HepG2 (cell line): ENCODE measurements around the gene MRM2. TPM values are rescaled to one million over a fixed set of nuclear protein-coding genes. Genes with fewer than 3 reads are reported as not detected.

ENCODE experiments used
- ATAC-seq: fragments of 200-7000 bp; cut with Tn5 transposase; 3 replicates; pipeline ENCODE4 v1.9.1; 2020; ENCODE audit warnings: mild to moderate bottlenecking, moderate library complexity
- BruUV-seq: library from RNA; stranded (reverse); fragments of 400-500 nt; replicated peaks from 2 replicates; lab custom pipeline; 2021; lab: Mats Ljungman, UMichigan
- CTCF ChIA-PET: fragments of 300-600 bp; formaldehyde crosslinking; extraction: SDS; loops from one replicate; lab custom pipeline; 2021; ENCODE audit warnings: low total read pairs, inconsistent platforms, low intra/inter-chr PET ratio; lab: Yijun Ruan, JAX
- POLR2A ChIA-PET: fragments of 350-600 bp; sonication (Branson Sonifier 250); formaldehyde crosslinking; loops from one replicate; lab custom pipeline; 2020; ENCODE audit warnings: antibody characterized with exemption, inconsistent platforms; lab: Yijun Ruan, JAX
- DNase-seq: peaks from one replicate; pipeline ENCODE4 v3.0.0-alpha.2; 2015; ENCODE audit warnings: low spot score
- FAIRE-seq: peaks from 3 replicates; lab custom pipeline; 2011; peaks lifted over from hg19 to GRCh38; lab: Jason Lieb, UNC
- H2AFZ ChIP-seq: one replicate; pipeline ENCODE4 v1.6.1; 2011; ENCODE audit warnings: low read length, inconsistent platforms
- H3K27ac ChIP-seq: fragments of 300-600 bp; 3 replicates; pipeline ENCODE4 v1.8.0; 2011; ENCODE audit warnings: mixed run types, mild to moderate bottlenecking, mixed read lengths, low read length, inconsistent platforms; ENCODE audit not compliant: insufficient read depth; ENCODE audit errors: extremely low read length
- H3K27me3 ChIP-seq, 2 experiments: fragments of 200-600 bp in 1 of 2; 2 replicates in 1 of 2; 3 replicates in 1 of 2; pipeline versions ENCODE4 v1.6.0 to v1.8.0; 2011; ENCODE audit warnings: low read length in 2 of 2, mild to moderate bottlenecking in 2 of 2, moderate library complexity in 2 of 2, inconsistent platforms in 1 of 2; ENCODE audit not compliant: insufficient read depth in 2 of 2, control insufficient read depth in 1 of 2
- H3K36me3 ChIP-seq, 2 experiments: fragments of 200-600 bp in 1 of 2; replicated peaks in 1 of 2; 2 replicates in 1 of 2; 3 replicates in 1 of 2; pipeline versions ENCODE4 v1.5.1 to v1.8.0; 2011; ENCODE audit warnings: low read length in 2 of 2, inconsistent platforms in 1 of 2; ENCODE audit not compliant: insufficient read depth in 2 of 2, control insufficient read depth in 1 of 2
- H3K4me1 ChIP-seq: 2 replicates; pipeline ENCODE4 v1.5.1; 2012; ENCODE audit warnings: low read length, inconsistent platforms; ENCODE audit not compliant: insufficient read depth
- H3K4me2 ChIP-seq: 2 replicates; pipeline ENCODE4 v1.6.0; 2011; ENCODE audit warnings: low read depth, low read length, inconsistent platforms
- H3K4me3 ChIP-seq, 3 experiments: fragments of 200-600 bp in 1 of 3; sonication (generic), shearing (Covaris generic) in 1 of 3; replicated peaks in 1 of 3; 2 replicates each; pipeline ENCODE4 v1.5.1; 2011 to 2016; ENCODE audit warnings: low read length in 3 of 3, inconsistent platforms in 2 of 3, low read depth in 2 of 3, mild to moderate bottlenecking in 2 of 3, control low read depth in 1 of 3, mixed read lengths in 1 of 3; ENCODE audit not compliant: insufficient read depth in 1 of 3
- H3K79me2 ChIP-seq: one replicate; pipeline ENCODE4 v1.6.1; 2011; ENCODE audit warnings: low read length, inconsistent platforms; ENCODE audit not compliant: insufficient read depth
- H3K9ac ChIP-seq: 2 replicates; pipeline ENCODE4 v1.6.0; 2011; ENCODE audit warnings: mild to moderate bottlenecking, low read depth, low read length, inconsistent platforms; ENCODE audit not compliant: insufficient read depth
- H3K9me3 ChIP-seq: 2 replicates; pipeline ENCODE4 v1.5.1; 2012; ENCODE audit warnings: mild to moderate bottlenecking, low read length
- H4K20me1 ChIP-seq: 2 replicates; pipeline ENCODE4 v1.6.0; 2011; ENCODE audit warnings: inconsistent platforms, mild to moderate bottlenecking, low read length, moderate library complexity; ENCODE audit not compliant: insufficient read depth
- FOXP1 ChIP-seq, 2 experiments: fragments of 450-650 bp in 1 of 2; IDR thresholded peaks; 2 replicates each; pipeline ENCODE4 v1.6.1; 2017 to 2018; ENCODE audit warnings: antibody characterized with exemption in 1 of 2
- KDM4B ChIP-seq: sonication (generic); formaldehyde crosslinking; IDR thresholded peaks from 2 replicates; pipeline ENCODE4 v1.4.0; 2020; ENCODE audit warnings: missing genetic modification reagents
- MTA1 ChIP-seq: sonication (generic); formaldehyde crosslinking; IDR thresholded peaks from 2 replicates; pipeline ENCODE4 v1.4.0; 2020; ENCODE audit warnings: missing genetic modification reagents, mild to moderate bottlenecking, borderline replicate concordance
- SALL1 ChIP-seq: sonication (generic); formaldehyde crosslinking; IDR thresholded peaks from 2 replicates; pipeline ENCODE4 v1.8.0; 2022; ENCODE audit warnings: mild to moderate bottlenecking, missing genetic modification reagents
- YY1 ChIP-seq: IDR thresholded peaks from 2 replicates; pipeline ENCODE4 v1.6.1; 2011; ENCODE audit warnings: low read length, low read depth, moderate library complexity, mild to moderate bottlenecking; ENCODE audit not compliant: insufficient read depth, insufficient replicate concordance
- ZNF7 ChIP-seq: IDR thresholded peaks from 2 replicates; pipeline ENCODE4 v1.6.1; 2016; ENCODE audit warnings: missing biosample characterization, missing genetic modification reagents
- ZNF749 ChIP-seq: sonication (generic); formaldehyde crosslinking; IDR thresholded peaks from 2 replicates; pipeline ENCODE4 v1.8.0; 2022; ENCODE audit warnings: mild to moderate bottlenecking, missing genetic modification reagents, moderate library complexity, borderline replicate concordance
- ZNF768 ChIP-seq: sonication (generic); formaldehyde crosslinking; IDR thresholded peaks from 2 replicates; pipeline ENCODE4 v1.4.0; 2020; ENCODE audit warnings: missing genetic modification reagents
- ZNF772 ChIP-seq: sonication (generic); formaldehyde crosslinking; IDR thresholded peaks from 2 replicates; pipeline ENCODE4 v1.5.0; 2020; ENCODE audit warnings: mild to moderate bottlenecking, missing genetic modification reagents
- WGBS: methylation state at CpG from one replicate; pipeline ENCODE4 v1.1.6; 2017; ENCODE audit warnings: low lambda C conversion rate; 5-methylcytosine and 5-hydroxymethylcytosine counted together
- in situ Hi-C: cut with HindIII; loops from 2 replicates; pipeline ENCODE4 v1.10.0; 2017; ENCODE audit warnings: low pct_unique_long_range_greater_than_20kb; ENCODE audit not compliant: extremely low pct_ligation_motif_present
- intact Hi-C: fragments of 100-400 bp; cut with micrococcal nuclease; formaldehyde crosslinking; loops from one replicate; pipeline ENCODE4 v1.10.0; 2022; ENCODE audit not compliant: unreplicated experiment
- polyA plus RNA-seq, 8 experiments: library from polyadenylated mRNA; depleted of rRNA in 3 of 8; stranded (reverse) in 7 of 8; unstranded in 1 of 8; fragments of >200 nt; fragmentation: Illumina TruSeq in 4 of 8; extraction: Trizol in 4 of 8; gene quantifications; 2 replicates each; pipeline versions ENCODE4 v1.2.1 to v1.2.3, GENCODE V29; 2011 to 2016; ENCODE audit warnings: low read depth in 4 of 8, missing spikeins in 1 of 8, mixed read lengths in 1 of 8; ENCODE audit not compliant: insufficient read depth in 1 of 8
- total RNA-seq, 5 experiments: library from RNA; depleted of rRNA; stranded (reverse); fragments of >200 nt; fragmentation: Illumina TruSeq; extraction: Trizol; gene quantifications; 2 replicates each; pipeline ENCODE4 v1.2.3, GENCODE V29; 2016; ENCODE audit warnings: low read depth in 1 of 5
- TF ChIP-seq, protein P1 (sequence below): sonication (generic); formaldehyde crosslinking; IDR thresholded peaks from 2 replicates; pipeline ENCODE4 v1.4.0; 2020; ENCODE audit warnings: missing genetic modification reagents
- TF ChIP-seq, protein P2 (sequence below): sonication (generic); formaldehyde crosslinking; IDR thresholded peaks from 2 replicates; pipeline ENCODE4 v1.9.0; 2022; ENCODE audit warnings: low read depth, missing genetic modification reagents
- TF ChIP-seq, protein P3 (sequence below): sonication (generic); formaldehyde crosslinking; IDR thresholded peaks from 2 replicates; pipeline ENCODE4 v1.8.0; 2022; ENCODE audit warnings: missing genetic modification reagents, low read depth, mild to moderate bottlenecking, borderline replicate concordance
- TF ChIP-seq, protein P4 (sequence below): IDR thresholded peaks from 2 replicates; pipeline ENCODE4 v1.6.1; 2016; ENCODE audit warnings: low read depth, control low read depth

MRM2 gene
- total and polyA plus RNA-seq, 2 of the 13 experiments (the other 11 are each of a cell fraction or from before 2014, with no cell fraction given), result 13.2 to 34.2 TPM

DNA sequence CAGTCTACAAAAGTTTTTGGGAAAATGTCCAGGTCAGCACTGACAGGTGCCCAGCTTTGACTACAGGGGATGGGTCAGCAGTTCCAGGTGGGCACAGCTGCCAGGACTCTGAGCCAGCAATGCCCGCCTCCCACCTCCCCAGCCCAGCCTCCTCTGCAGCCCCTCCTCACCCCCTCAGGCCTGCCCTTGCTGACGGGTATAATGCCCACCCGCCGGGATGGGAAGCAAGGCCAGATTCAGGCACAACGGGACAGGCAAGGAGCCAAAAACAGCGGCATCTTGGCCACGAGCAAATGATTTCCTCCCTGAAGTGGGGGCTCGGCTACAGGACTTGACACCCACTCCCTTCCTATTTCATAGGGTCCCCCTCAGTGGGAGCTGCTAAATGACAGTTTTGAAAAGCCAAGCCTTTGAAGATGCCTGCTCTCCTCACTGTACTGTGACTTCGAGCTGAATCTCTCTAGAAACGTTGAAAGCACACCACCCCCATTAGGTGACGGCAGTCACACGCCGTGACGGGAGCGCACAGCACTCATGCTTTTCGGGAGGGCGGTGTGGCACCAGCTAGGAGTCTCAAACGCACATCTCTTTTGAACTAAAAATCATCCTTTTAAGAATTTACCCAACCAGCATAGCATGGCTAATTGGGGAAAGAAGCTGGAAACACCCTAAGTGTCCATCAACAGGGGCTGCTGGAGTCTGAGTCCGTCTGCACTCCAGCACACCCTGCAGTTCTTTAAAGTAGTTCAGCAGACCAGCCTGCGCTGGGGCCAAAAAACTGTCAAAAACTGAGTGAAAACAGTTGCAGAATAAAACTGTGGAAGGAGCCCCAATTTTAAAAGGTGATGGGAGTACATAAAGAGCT is 38.9 kb downstream of the MRM2 start (continued):
- TF ChIP-seq YY1, result no peak

DNA sequence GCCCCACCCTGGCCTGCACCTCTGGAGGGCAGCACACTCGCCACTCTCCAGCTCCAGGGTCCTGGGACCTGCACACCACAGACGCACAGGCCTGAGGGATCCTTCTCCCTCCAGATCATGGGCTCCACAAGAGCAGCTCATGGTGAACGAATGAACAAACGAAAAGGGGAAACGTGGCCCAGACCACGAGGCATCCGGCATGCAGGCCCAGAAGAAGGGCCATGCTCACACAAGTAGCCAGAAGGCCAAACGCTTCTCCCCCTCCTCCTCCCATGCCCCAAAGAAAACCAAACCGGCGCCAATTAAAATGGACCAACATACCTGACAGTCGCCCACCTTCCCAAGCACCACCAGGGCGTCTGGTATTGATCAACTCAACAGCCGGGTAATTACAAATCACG is 39.6 kb downstream of the MRM2 start:
- POLR2A ChIA-PET, result no interaction called here
- in situ Hi-C loops (loop anchor here (25.0 kb wide), 1 partner anchor 615 kb away; no protein-coding TSS in a partner anchor), intact Hi-C loops (no loop called here)
- Histone ChIP-seq H3K4me2 (no peak overlapping the region), H3K27me3 (no peaks in the 10 kb centered on the region), H3K9ac (no peak overlapping the region), H3K9me3 (no peaks in the 10 kb centered on the region), H4K20me1 (no peaks in the 10 kb centered on the region), H3K4me3 (no peak overlapping the region), H2AFZ (no peak overlapping the region), H3K27ac (no peak overlapping the region), H3K36me3 (peaks cover 31 to 63% of the 10 kb centered on the region in 2 experiments; a peak in 4 of 5 replicates), H3K4me1 (no peaks in the 10 kb centered on the region), H3K79me2 (peaks cover 3% of the 10 kb centered on the region)
- no TSS peak for BruUV-seq
- no peak for DNase-seq
- FAIRE-seq, result no peak
- 98% methylated on average over 14 of the region's 14 CpGs for WGBS
- ATAC-seq, result peak; percentile 18; the same call in 1 of the 3 replicates
- CTCF ChIA-PET, result no interaction called here
- TF ChIP-seq, protein P1, sequence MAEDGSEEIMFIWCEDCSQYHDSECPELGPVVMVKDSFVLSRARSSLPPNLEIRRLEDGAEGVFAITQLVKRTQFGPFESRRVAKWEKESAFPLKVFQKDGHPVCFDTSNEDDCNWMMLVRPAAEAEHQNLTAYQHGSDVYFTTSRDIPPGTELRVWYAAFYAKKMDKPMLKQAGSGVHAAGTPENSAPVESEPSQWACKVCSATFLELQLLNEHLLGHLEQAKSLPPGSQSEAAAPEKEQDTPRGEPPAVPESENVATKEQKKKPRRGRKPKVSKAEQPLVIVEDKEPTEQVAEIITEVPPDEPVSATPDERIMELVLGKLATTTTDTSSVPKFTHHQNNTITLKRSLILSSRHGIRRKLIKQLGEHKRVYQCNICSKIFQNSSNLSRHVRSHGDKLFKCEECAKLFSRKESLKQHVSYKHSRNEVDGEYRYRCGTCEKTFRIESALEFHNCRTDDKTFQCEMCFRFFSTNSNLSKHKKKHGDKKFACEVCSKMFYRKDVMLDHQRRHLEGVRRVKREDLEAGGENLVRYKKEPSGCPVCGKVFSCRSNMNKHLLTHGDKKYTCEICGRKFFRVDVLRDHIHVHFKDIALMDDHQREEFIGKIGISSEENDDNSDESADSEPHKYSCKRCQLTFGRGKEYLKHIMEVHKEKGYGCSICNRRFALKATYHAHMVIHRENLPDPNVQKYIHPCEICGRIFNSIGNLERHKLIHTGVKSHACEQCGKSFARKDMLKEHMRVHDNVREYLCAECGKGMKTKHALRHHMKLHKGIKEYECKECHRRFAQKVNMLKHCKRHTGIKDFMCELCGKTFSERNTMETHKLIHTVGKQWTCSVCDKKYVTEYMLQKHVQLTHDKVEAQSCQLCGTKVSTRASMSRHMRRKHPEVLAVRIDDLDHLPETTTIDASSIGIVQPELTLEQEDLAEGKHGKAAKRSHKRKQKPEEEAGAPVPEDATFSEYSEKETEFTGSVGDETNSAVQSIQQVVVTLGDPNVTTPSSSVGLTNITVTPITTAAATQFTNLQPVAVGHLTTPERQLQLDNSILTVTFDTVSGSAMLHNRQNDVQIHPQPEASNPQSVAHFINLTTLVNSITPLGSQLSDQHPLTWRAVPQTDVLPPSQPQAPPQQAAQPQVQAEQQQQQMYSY (CRISPR knock-in tag), result no peak
- TF ChIP-seq, protein P2, sequence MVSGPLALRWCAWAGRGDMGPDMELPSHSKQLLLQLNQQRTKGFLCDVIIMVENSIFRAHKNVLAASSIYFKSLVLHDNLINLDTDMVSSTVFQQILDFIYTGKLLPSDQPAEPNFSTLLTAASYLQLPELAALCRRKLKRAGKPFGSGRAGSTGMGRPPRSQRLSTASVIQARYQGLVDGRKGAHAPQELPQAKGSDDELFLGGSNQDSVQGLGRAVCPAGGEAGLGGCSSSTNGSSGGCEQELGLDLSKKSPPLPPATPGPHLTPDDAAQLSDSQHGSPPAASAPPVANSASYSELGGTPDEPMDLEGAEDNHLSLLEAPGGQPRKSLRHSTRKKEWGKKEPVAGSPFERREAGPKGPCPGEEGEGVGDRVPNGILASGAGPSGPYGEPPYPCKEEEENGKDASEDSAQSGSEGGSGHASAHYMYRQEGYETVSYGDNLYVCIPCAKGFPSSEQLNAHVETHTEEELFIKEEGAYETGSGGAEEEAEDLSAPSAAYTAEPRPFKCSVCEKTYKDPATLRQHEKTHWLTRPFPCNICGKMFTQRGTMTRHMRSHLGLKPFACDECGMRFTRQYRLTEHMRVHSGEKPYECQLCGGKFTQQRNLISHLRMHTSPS (CRISPR knock-in tag), result no peak
- TF ChIP-seq, protein P3, sequence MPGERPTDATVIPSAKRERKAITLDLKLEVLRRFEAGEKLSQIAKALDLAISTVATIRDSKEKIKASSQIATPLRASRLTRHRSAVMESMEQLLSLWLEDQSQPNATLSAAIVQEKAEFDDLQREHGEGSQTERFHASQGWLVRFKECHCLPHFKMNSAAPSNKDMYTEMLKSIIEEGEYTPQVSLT (CRISPR knock-in tag), result no peak
- TF ChIP-seq, protein P4, sequence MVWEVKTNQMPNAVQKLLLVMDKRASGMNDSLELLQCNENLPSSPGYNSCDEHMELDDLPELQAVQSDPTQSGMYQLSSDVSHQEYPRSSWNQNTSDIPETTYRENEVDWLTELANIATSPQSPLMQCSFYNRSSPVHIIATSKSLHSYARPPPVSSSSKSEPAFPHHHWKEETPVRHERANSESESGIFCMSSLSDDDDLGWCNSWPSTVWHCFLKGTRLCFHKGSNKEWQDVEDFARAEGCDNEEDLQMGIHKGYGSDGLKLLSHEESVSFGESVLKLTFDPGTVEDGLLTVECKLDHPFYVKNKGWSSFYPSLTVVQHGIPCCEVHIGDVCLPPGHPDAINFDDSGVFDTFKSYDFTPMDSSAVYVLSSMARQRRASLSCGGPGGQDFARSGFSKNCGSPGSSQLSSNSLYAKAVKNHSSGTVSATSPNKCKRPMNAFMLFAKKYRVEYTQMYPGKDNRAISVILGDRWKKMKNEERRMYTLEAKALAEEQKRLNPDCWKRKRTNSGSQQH (CRISPR knock-in tag), result no peak
- TF ChIP-seq SALL1 (CRISPR knock-in tag) (no peak), ZNF768 (CRISPR knock-in tag) (no peak), FOXP1 (IDR thresholded peaks at IDR 0.05) (no peak), FOXP1 (CRISPR knock-in tag; IDR thresholded peaks at IDR 0.05) (no peak), KDM4B (CRISPR knock-in tag) (no peak), ZNF749 (no peak), MTA1 (CRISPR knock-in tag) (no peak), ZNF7 (CRISPR knock-in tag) (no peak), ZNF772 (no peak)
